Neutrophil (primary cell): ENCODE data around the gene MRPL58.

Source experiments
- H3K27ac ChIP-seq: fragments of 200-600 bp; sonication (generic); 2 replicates; pipeline ENCODE4 v1.5.1; 2016; ENCODE audit warnings: mild to moderate bottlenecking, moderate library complexity
- H3K27me3 ChIP-seq: fragments of 200-600 bp; sonication (generic); 2 replicates; pipeline ENCODE4 v1.6.0; 2016; ENCODE audit warnings: mild to moderate bottlenecking
- H3K36me3 ChIP-seq: fragments of 200-600 bp; sonication (generic); 2 replicates; pipeline ENCODE4 v1.5.1; 2017
- H3K4me1 ChIP-seq, 2 experiments: fragments of 200-600 bp in 1 of 2; sonication (generic) in 1 of 2; 1 replicate in 1 of 2; 2 replicates in 1 of 2; pipeline versions ENCODE4 v1.5.1 to v1.6.1; 2013 to 2016; ENCODE audit warnings: low read depth in 1 of 2, low read length in 1 of 2, mild to moderate bottlenecking in 1 of 2, moderate library complexity in 1 of 2; ENCODE audit not compliant: control insufficient read depth in 1 of 2, insufficient read depth in 1 of 2
- H3K4me3 ChIP-seq, 2 experiments: fragments of 200-600 bp in 1 of 2; sonication (generic) in 1 of 2; 1 replicate in 1 of 2; 2 replicates in 1 of 2; pipeline ENCODE4 v1.5.1; 2013 to 2016; ENCODE audit warnings: low read depth in 1 of 2, low read length in 1 of 2, mild to moderate bottlenecking in 1 of 2, moderate library complexity in 1 of 2
- H3K9me3 ChIP-seq: fragments of 200-600 bp; sonication (generic); 2 replicates; pipeline ENCODE4 v1.5.1; 2016
- CTCF ChIP-seq: fragments of 200-600 bp; sonication (generic); IDR thresholded peaks from 2 replicates; pipeline ENCODE4 v1.5.1; 2016; ENCODE audit warnings: antibody characterized with exemption

The MRPL58 gene

GRCh38 chr17:75064867-75065561 lies 52.5 kb downstream of the MRPL58 start:
- no peak for TF ChIP-seq CTCF
- H3K4me3 ChIP-seq: no peak overlapping the region
- H3K36me3 ChIP-seq: peaks cover 55% of the 10 kb centered on the region
- no peak overlapping the region for H3K27ac ChIP-seq
- no peaks in the 10 kb centered on the region for H3K27me3 ChIP-seq
- peaks cover 0 to 9% of the 10 kb centered on the region in 2 experiments for H3K4me1 ChIP-seq
- no peaks in the 10 kb centered on the region for H3K9me3 ChIP-seq

DNA sequence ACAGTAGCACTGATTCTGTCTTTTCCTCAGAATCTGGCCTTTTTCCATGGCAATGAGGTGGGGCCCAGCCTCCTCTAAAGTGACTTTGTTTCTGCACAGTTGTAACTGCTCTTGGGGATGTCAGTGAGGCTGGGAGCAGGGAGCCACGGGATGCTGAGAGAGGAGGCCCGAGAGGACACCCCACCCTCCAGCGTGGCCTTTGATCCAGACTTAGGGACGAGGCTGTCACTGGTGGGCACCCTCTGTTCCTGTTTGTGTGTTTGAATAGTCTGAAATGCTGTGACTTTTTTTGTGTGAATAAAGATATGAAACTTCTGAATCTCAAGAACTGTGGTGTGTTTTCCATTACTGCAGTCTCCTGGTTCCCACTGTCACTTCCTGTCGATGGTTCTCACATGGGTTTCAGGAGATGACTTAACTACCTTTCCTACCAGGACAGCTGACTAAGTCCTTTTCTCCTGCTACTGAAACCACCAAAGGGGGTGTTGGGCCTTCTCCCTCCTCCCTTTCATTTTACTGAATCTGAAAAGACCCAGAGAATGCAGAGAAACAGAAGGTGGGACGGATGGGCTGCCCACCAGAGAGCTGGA lies 53.2 kb downstream of the MRPL58 start:
- Histone ChIP-seq H3K4me3 (no peak overlapping the region), H3K27ac (no peak overlapping the region), H3K4me1 (peaks cover 0 to 9% of the 10 kb centered on the region in 2 experiments), H3K36me3 (peaks cover 50% of the 10 kb centered on the region), H3K27me3 (no peaks in the 10 kb centered on the region), H3K9me3 (no peaks in the 10 kb centered on the region)
- no peak for TF ChIP-seq CTCF

- no peaks in the 10 kb centered on the region for H3K27me3 ChIP-seq
- H3K9me3 ChIP-seq: no peaks in the 10 kb centered on the region
- peaks cover 0 to 9% of the 10 kb centered on the region in 2 experiments for H3K4me1 ChIP-seq
- H3K27ac ChIP-seq: no peak overlapping the region
- no peak for TF ChIP-seq CTCF
- H3K4me3 ChIP-seq: no peak overlapping the region
- H3K36me3 ChIP-seq: peaks cover 28% of the 10 kb centered on the region
These were observed 55.4 kb downstream of the MRPL58 start for GRCh38 chr17:75067856-75068255.

DNA sequence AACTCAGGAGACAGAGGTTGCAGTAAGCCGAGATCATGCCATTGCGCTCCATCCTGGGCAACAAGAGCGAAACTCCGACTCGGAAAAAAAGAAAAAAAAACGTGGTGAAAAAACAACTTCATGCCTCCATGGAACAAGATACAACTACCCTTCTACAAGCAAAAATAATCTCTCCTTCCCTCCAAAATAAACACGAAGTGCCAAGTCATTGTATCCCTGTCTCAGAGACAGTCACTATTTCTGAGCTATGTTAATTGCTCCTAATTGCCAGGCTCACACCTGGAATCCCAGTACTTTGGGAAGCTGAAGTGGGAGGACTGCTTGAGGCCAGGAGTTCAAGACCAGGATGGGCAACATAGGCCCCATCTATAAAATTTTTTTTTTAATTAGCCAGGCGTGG lies 56.3 kb downstream of the MRPL58 start:
- H3K27ac ChIP-seq: no peak overlapping the region
- no peak for TF ChIP-seq CTCF
- H3K4me1 ChIP-seq: peaks cover 0 to 9% of the 10 kb centered on the region in 2 experiments
- no peak overlapping the region for H3K4me3 ChIP-seq
- H3K9me3 ChIP-seq: no peaks in the 10 kb centered on the region
- H3K36me3 ChIP-seq: peaks cover 19% of the 10 kb centered on the region
- H3K27me3 ChIP-seq: no peaks in the 10 kb centered on the region

- no peak overlapping the region for H3K4me3 ChIP-seq
- peaks cover 8% of the 10 kb centered on the region for H3K36me3 ChIP-seq
- H3K27ac ChIP-seq: no peak overlapping the region
- peaks cover 6 to 14% of the 10 kb centered on the region in 2 experiments for H3K4me1 ChIP-seq
- no peaks in the 10 kb centered on the region for H3K27me3 ChIP-seq
- TF ChIP-seq CTCF: no peak
- H3K9me3 ChIP-seq: no peaks in the 10 kb centered on the region
These were observed 57.3 kb downstream of the MRPL58 start for GRCh38 chr17:75069783-75070182.
